Effector CD4-positive, alpha-beta T cell (primary cell): ENCODE data around the gene DHX8.
A peak's percentile ranks its signal among the peaks of the same experiment; 100 is the strongest.

Experiments
- DNase-seq: peaks from one replicate; pipeline ENCODE4 v3.0.0-alpha.2; 2020

DHX8 gene

DNA sequence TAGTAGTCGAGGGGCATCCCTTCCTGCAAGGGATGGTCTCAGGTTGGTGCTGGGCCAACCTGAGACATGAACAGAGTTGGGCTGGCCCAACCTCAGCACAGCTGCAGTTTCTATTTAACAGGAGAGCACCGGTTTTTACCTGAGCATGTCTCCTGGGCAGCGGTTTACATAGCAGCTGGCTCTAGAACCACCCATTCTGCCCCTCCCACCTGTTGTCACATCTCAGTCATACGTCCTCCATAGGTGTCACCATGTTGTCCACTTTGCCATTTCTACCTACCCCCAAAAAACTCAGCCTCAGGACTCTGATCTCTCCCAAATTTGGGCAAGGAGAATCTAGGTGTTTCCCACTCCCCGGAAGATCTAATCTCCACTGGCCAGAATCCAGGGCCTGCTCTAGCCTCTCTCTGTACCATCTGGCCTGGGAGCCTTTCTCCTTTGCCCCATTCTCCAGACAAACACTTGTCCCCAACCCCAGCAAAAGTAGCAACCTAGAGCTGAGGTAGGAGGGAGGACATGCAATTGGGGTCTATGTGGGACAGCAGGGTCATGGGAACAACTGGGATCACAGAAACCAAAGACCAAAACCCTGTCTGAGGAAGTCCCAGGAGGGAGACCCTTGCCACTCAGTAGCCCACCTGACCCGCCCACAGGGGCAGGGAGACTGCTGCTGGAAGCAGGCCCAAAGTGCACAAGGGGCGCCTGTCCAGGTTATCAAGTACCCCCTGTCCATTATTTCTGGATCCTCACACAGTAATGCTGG, 43.3 kb downstream of the DHX8 start:
- no peak for DNase-seq

GRCh38 chr17:43528319-43528987, 44.7 kb downstream of the DHX8 start:
- DNase-seq, result no peak

DNA sequence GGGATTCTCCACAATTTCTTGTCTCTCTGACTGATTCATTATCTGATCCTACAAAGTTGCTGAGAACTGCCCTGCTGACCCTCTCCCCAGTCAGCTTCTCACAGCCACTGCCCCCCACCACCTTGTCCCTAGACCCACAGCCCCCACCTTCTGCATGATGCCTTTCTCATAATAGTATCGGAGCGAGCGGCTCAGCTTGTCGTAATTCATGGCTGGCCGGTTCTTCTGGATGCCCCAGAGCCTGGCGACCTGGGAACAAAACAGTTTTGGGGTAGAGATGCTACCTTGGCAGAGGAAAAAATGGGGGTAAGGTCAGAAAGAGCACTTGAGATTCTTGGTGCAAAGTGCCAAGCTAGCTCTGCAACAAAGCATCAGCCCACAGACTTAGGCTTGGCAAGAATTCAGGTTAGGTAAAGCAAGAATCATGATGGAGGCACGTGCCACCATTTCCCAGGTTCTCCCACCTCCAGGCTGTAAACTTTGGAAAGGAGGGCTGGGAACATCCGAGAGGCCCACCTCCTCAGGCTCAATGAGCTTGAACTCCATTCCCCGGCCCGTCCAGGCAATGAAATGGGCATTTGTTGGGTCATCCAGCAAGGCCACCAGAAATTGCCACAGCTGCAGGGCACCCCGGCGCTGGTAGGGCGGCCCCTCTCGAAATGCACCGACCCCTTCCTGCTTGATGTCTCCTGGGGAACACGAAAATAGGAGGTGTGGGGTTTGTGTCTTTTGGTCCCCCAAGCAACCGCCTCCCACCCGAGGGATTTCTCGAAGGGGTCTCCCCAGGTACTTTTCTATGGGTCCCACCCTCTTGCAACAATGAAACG, 45.4 kb downstream of the DHX8 start:
- DNase-seq, result no peak

- DNase-seq, result no peak
Measured at GRCh38 chr17:43529947-43530287, 46.1 kb downstream of the DHX8 start.

- DNase-seq, result no peak
Measured at GRCh38 chr17:43530288-43531081, 46.7 kb downstream of the DHX8 start.

DNA sequence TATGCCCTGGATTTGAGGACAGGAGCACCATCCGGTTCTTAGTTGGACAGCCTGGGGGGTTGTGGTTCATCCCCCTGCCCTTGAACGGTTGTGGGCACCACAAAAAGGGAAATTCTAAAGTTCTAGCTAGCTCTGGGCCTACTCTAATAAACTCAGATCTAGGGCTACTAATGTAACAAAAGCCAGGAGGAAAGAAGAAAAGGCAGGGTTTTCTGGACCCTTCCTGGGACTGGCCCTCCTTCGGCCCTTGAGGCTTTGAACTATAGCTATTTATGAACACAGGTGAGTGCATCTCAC, 47.3 kb downstream of the DHX8 start:
- DNase-seq, result no peak

DNA sequence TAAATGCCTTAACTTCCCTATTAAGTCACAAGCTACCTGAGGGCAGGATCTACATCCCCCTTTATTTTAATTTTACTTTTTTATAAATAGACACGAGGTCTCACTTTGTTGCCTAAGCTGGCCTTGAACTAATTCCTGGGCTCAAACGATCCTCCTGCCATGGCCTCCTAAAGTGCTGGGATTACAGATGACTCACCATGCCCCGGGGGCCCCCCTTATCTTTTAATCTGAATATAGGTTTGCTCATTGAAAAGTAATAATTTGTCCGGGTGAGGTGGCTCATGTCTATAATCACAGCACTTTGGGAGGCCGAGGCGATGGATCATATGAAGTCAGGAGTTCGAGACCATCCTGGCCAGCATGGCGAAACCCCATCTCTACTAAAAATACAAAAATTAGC, 48.2 kb downstream of the DHX8 start:
- DNase-seq, result no peak

- no peak for DNase-seq
Measured at GRCh38 chr17:43532581-43532980, 48.8 kb downstream of the DHX8 start.

DNA sequence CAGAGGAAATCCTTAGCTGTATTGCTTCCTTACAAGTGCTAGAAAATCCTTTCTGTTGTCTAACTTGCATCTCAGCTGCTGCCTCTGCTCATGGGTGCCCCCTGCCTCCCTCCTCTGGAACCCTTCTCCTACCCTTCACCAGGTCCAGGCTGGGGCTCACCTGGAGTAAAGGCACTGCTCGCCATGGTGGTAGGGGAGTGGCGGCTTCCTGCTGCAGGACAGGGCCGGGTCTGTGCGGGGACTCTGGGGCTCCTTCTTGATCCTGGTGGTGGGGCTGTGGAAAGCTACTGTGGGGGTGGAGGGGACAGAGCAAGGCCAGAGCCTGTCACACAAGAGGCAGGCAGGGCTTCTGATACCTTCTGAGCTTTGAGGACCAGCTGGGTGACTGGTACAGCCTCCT, 49.9 kb downstream of the DHX8 start:
- DNase-seq, result no peak

GRCh38 chr17:43534909-43535308, 51.1 kb downstream of the DHX8 start:
- no peak for DNase-seq

- no peak for DNase-seq
Measured at GRCh38 chr17:43536236-43536992, 52.6 kb downstream of the DHX8 start.

- DNase-seq, result no peak
Measured at GRCh38 chr17:43540821-43541674, 57.3 kb downstream of the DHX8 start.

GRCh38 chr17:43542859-43543258, 59.1 kb downstream of the DHX8 start:
- DNase-seq, result no peak

GRCh38 chr17:43543300-43543699, 59.5 kb downstream of the DHX8 start:
- no peak for DNase-seq

DNA sequence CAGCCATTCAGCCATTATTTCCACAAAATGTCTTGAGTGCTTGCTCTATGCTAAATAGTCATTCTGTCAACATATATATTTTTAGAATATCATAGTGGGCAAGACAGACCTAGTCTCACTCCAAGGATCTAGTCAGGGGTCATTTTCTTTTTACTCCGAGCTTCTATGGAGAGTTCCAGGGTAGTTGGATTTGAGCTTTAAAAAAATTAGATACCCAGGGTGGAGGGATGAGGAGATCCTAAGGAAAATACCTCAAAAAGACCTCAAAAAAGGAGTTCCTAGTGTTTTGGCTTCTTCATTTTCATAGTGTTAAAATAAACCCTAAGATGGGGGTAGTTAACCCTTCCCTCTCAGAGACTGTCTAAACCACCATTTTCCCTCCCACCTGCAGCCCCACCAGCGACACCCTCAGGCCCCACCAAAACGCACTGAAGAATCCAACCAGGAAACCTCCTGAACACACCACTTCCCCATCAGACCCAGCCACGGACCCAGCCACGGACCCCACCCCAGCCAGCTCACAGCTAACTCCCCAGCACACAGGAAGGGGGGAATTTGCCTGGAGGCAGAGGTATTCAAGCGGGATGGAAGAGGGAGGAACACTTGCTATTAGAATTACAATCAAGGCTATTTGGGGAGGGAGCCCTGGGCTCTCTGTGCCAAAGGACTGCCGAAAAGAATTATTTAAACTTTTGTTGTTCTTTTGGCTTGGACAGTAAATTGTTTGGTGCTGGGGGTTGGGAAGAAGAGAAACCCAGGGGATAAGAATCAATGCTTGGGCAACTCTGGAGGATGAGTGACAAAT, 60.2 kb downstream of the DHX8 start:
- DNase-seq, result no peak

DNA sequence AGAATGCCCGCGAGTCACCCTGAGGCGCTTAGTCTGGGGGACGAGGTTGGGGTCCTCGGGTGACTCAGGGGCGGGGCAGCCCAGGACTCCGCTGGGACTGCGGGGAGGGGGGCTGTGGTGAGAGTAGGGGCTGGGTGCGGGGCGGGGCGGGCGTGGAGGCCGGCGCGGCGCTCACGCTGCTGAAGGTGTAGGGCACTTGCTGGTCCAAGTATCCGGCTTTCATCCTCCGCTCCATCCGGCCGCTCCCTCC, 61.5 kb downstream of the DHX8 start:
- DNase-seq, result peak; percentile 16

DNA sequence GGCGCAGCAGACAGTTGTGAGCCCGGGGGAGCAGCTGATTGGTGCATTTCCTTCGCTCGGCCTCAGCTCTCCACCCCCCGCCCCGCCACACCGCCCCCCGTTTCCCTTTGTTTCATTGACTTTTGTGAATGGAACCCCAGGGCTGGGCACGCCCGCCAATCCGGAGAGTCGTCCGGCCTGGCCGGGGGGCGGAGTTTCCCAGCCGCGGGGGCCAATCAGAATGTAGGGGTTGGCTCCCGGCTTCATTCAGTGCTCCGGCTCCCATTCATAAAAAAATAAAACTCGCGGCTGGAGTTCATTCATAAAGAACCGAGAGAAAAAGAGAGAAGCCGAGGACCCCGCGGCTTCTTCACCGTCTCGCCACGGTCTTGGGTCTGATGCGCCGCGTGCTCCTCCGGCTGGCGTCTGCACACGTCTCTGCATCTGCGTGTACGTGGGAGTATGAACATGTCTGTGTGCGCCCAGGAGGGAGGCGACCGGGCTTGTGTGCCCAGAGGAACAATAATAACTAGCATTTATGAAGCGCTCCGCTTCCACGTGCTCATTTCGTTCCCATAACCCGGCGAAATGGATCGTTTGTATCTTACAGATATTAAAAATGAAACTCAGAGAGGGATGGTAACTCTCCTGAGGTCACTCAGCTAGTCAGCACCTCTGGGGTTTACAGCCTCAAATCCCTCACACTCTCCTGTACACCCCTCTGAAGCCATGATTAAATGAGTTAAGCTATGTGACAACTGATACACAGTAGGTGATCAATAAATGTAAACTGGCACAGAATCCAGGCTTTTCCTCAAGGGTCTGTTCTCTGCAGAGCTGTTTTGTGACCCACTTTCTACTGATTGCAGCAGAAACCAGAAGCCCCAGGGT, 62.8 kb downstream of the DHX8 start, which contains the start of gene ETV4:
TSS of gene ETV4 (minus strand) at position 22 of the 870 bp plus-strand sequence. CDS start 723 bp downstream, outside the sequence.
- peak; percentile 80 for DNase-seq

GRCh38 chr17:43547189-43547550, 63.4 kb downstream of the DHX8 start:
- DNase-seq, result no peak

DNA sequence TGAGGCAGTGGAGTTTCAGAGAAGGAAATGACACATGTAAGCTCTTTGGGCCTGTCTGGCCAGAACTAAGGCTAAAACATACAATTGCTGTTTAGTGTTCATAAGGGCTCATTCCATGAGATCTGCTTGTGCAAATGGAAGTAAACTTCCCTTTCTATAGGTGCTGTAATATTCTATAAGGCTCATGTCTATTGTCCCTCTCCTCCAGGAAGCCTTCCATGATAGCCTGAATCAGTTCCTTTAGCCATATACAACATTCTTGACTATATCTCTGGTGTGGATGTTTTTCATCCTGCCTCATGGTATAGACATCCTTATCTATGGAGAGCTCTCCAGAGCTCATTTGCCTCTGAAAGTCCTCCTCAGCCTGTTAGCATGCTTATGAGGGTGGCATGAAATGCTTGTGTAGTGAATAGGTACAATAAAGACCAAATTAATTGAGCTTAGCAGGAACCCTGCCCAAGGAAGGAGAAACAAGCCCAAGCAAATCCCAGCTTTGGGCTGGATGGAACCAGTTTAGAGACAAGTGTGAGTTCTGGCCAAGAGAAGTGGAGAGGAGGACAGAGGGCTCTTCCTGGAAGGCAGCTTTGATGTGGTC, 64.0 kb downstream of the DHX8 start:
- DNase-seq, result no peak
